ENCODE results near the gene NACC1. TPM values are rescaled to one million over a fixed set of nuclear protein-coding genes. Genes with fewer than 3 reads are reported as not detected.
"Not testable (repeated sequence)": the region's sequence is repeated elsewhere in the genome, so short reads cannot be mapped to it uniquely, and the experiment has no call there.

NACC1 gene
- total RNA-seq, 1 donor from 2014 or later, result 63.0 TPM

- Mint-ChIP-seq H3K27ac (peak overlapping the region; percentile 98), H3K4me1 (peaks cover 45% of the 10 kb centered on the region), H3K27me3 (ENCODE audit: low read depth) (no peaks in the 10 kb centered on the region), H3K36me3 (no peaks in the 10 kb centered on the region), H3K4me3 (peak overlapping the region; percentile 65), H3K9me3 (no peaks in the 10 kb centered on the region)
- peak; percentile 88 to 94 for DNase-seq (ENCODE audit: low spot score in 2 of 2, unreplicated experiment in 2 of 2)
- TF ChIP-seq CTCF (IDR thresholded peaks at IDR 0.05; ENCODE audit: unreplicated experiment), result no peak
These were observed 44.9 kb downstream of the NACC1 start for GRCh38 chr19:13162724-13163608.

GRCh38 chr19:13163609-13164342 is 45.7 kb downstream of the NACC1 start:
- peak overlapping the region; percentile 98 for H3K27ac Mint-ChIP-seq
- TF ChIP-seq CTCF (IDR thresholded peaks at IDR 0.05; ENCODE audit: unreplicated experiment), result no peak
- peaks cover 46% of the 10 kb centered on the region for H3K4me1 Mint-ChIP-seq
- no peaks in the 10 kb centered on the region for H3K36me3 Mint-ChIP-seq
- peak; percentile 58 to 79 for DNase-seq (ENCODE audit: low spot score in 2 of 2, unreplicated experiment in 2 of 2)
- no peaks in the 10 kb centered on the region for H3K27me3 Mint-ChIP-seq (ENCODE audit: low read depth)
- peak overlapping the region; percentile 65 for H3K4me3 Mint-ChIP-seq
- no peaks in the 10 kb centered on the region for H3K9me3 Mint-ChIP-seq

DNA sequence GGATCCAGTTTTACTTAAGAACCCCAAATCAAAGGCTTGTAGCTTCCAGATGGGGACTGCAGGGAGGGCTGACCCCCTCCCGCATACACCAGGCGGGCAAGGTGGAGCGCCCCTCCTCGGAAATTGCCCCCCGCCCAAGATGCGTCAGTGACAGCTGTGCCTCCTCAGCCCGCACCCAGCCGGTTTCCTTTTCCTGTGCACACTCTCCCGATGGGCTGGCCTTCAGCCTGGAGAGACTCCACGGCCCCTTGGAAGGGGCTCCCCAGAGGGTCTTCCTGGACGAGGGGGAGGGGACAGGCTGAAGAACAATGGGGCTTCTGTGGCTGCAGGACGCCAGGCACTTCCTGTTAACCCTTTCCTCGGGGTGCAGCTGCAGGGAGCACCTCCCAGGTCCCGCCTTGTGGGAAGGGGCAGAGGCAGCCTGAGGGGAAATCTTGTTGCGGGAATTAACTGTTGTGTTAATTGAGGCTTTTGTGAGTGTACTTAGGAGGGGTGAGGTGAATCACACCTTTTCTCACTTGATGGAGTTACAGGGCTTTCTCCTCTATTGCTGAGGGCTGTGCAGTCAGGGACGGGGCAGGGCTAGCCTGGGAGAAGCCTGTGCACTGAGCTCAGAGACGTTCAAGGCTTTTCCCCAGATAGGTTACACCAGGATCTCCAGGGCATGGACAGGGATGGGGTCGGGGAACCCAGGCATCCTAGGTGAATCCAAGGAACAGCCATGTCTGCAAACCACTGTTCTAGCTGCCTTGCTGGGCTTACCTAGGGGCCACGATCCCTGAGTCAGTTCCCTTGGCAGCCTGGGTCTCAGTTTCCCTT is 46.5 kb downstream of the NACC1 start:
- peak overlapping the region; percentile 98 for H3K27ac Mint-ChIP-seq
- DNase-seq (ENCODE audit: low spot score in 2 of 2, unreplicated experiment in 2 of 2), result peak; percentile 71 to 82
- H3K4me3 Mint-ChIP-seq, result peak overlapping the region; percentile 65
- H3K9me3 Mint-ChIP-seq, result no peaks in the 10 kb centered on the region
- H3K4me1 Mint-ChIP-seq, result peaks cover 48% of the 10 kb centered on the region
- no peak for TF ChIP-seq CTCF (IDR thresholded peaks at IDR 0.05; ENCODE audit: unreplicated experiment)
- no peaks in the 10 kb centered on the region for H3K36me3 Mint-ChIP-seq
- H3K27me3 Mint-ChIP-seq (ENCODE audit: low read depth), result no peaks in the 10 kb centered on the region

DNA sequence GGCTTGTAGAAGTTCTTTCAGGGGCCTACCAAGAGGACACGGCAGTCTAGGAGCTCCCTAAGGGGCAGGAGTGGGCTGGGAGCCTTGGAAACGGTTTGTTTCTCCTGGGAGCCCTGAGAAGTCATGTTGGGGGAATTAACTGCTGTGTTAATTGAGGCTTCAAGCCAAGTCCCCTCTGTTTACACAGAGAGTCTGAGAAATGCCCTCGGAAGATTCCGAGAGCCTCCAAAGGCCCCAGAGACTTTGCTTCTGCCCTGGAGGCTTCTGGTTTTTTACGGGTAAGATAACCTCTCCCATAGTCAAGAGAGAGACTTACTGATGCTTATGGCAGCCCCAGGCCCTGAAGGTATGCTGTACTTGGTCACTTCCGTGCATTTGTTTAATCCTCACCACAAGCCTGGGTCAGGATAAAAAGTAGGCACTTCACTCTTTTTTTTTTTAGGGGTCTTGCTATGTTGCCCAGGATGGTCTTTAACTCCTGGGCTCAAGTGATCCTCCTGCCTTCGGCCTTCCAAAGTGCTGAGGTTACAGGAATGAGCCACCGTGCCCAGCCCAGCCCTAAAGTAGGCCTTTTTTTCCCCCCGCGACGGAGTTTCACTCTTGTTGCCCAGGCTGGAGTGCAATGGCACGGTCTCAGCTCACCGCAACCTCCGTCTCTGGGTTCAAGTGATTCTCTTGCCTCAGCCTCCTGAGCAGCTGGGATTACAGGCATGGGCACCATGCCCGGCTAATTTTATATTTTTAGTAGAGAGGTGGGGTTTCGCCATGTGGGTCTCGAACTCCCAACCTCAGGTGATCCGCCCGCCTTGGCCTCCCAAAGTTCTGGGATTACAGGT is 47.3 kb downstream of the NACC1 start:
- Mint-ChIP-seq H3K9me3 (no peaks in the 10 kb centered on the region), H3K36me3 (no peaks in the 10 kb centered on the region), H3K4me3 (no peak overlapping the region), H3K27me3 (ENCODE audit: low read depth) (no peaks in the 10 kb centered on the region), H3K27ac (peak overlapping the region; percentile 98), H3K4me1 (peaks cover 53% of the 10 kb centered on the region)
- DNase-seq (ENCODE audit: low spot score in 2 of 2, unreplicated experiment in 2 of 2), result no peak
- no peak for TF ChIP-seq CTCF (IDR thresholded peaks at IDR 0.05; ENCODE audit: unreplicated experiment)

DNA sequence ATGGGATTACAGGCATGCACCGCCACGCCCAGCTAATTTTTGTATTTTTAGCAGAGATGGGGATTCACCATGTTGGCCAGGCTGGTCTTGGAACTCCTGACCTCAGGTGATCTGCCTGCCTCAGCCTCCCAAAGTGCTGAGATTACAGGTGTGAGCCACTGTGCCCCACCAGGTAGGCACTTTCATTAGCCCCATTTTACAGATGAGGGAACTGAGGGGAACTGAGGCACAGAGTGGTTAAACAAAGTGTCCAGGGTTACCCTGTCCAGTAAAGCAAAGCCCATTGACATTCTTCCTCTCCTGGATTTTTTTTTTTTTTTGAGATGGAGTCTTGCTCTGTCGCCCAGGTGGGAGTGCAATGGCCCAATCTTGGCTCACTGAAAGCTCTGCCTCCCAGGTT is 48.1 kb downstream of the NACC1 start:
- H3K4me1 Mint-ChIP-seq, result peaks cover 56% of the 10 kb centered on the region
- not testable (repeated sequence) for H3K36me3 Mint-ChIP-seq; H3K27me3 Mint-ChIP-seq (ENCODE audit: low read depth); DNase-seq (ENCODE audit: low spot score in 2 of 2, unreplicated experiment in 2 of 2); H3K4me3 Mint-ChIP-seq; H3K9me3 Mint-ChIP-seq
- peak overlapping the region; percentile 98 for H3K27ac Mint-ChIP-seq
